ENCODE results near the gene UNC13D.
"Not testable (repeated sequence)": the region's sequence is repeated elsewhere in the genome, so short reads cannot be mapped to it uniquely, and the experiment has no call there.

- not testable (repeated sequence) for TF ChIP-seq CTCF (conservative IDR thresholded peaks at IDR 0.05; ENCODE audit: low read depth, low read length); CEBPB (IDR thresholded peaks at IDR 0.05; ENCODE audit: low read depth, low read length); ELK1 (IDR thresholded peaks at IDR 0.05; ENCODE audit: borderline replicate concordance, low read depth, low read length); RCOR1 (IDR thresholded peaks at IDR 0.05; ENCODE audit: insufficient replicate concordance, low read length); USF2 (IDR thresholded peaks at IDR 0.05; ENCODE audit: low read depth, low read length); RFX5 (IDR thresholded peaks at IDR 0.05; ENCODE audit: low read depth, low read length); POLR2A (IDR thresholded peaks at IDR 0.05; ENCODE audit: low read depth, low read length); MAFK (IDR thresholded peaks at IDR 0.05; ENCODE audit: low read depth, low read length)
Observed at GRCh38 chr17:75851693-75851991, 7.4 kb upstream of the UNC13D start.

Data from IMR-90 (cell line).